ENCODE measurements around the gene IGF2BP3. TPM values are rescaled to one million over a fixed set of nuclear protein-coding genes. Genes with fewer than 3 reads are reported as not detected.

IGF2BP3 gene
- total RNA-seq, 3 donors from 2014 or later: 0.59 to 3.5 TPM; not detected in 1

DNA sequence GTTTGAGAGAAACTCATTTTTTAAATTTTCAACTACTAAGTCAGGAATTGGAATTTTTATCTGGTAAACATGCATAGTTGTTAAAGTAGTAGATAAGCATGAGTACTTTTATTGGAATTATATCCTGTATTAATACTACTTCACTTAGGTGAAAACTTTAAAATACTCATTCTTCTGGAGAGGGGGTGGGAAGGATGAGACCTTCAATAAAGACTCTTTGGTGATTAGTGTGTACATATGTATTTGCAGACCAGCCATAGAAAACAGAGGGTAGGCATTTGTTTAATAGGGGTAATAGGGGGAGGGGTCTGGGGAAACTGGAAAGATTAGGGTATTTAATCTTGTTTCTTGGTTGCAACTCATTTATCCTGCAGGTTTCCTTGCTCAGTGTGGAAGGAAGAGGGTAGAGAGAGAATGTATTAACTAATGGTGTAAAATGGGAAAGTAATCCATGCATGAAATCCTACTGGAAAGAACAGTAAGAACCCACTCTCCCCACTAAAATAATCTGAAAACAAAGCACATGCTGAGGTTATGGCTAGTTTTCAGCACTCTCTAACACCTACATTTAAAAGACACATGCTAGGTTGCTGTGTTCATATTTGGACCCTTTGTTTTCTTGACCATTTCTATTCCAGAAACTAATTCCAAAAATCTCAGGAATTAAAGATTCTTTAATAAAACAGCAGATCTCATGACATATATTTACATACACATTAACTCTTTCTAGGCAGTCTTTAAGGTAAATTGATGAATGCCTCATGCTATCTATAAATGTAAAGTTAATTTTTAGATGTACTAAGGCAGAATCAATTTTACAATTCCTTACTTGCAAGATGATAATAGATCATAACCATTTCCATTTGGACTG lies 6.2 kb upstream of the IGF2BP3 start:
- Histone ChIP-seq H3K4me3 (no peak overlapping the region), H3K9me3 (peaks cover 0 to 6% of the 10 kb centered on the region in 2 donors), H3K4me1 (no peaks in the 10 kb centered on the region), H3K27ac (no peak overlapping the region), H3K36me3 (no peaks in the 10 kb centered on the region), H3K27me3 (peaks cover 10 to 91% of the 10 kb centered on the region in 2 donors)
- DNase-seq (ENCODE audit: low spot score in 2 of 2): no peak
- TF ChIP-seq POLR2A (IDR thresholded peaks at IDR 0.05) (no peak), POLR2AphosphoS5 (IDR thresholded peaks at IDR 0.05) (no peak)
- TF ChIP-seq, protein P1, sequence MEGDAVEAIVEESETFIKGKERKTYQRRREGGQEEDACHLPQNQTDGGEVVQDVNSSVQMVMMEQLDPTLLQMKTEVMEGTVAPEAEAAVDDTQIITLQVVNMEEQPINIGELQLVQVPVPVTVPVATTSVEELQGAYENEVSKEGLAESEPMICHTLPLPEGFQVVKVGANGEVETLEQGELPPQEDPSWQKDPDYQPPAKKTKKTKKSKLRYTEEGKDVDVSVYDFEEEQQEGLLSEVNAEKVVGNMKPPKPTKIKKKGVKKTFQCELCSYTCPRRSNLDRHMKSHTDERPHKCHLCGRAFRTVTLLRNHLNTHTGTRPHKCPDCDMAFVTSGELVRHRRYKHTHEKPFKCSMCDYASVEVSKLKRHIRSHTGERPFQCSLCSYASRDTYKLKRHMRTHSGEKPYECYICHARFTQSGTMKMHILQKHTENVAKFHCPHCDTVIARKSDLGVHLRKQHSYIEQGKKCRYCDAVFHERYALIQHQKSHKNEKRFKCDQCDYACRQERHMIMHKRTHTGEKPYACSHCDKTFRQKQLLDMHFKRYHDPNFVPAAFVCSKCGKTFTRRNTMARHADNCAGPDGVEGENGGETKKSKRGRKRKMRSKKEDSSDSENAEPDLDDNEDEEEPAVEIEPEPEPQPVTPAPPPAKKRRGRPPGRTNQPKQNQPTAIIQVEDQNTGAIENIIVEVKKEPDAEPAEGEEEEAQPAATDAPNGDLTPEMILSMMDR (IDR thresholded peaks at IDR 0.05): no peak
- intact Hi-C loops (cut with DNase I; ENCODE audit: low total_unique reads): no loop called here

DNA sequence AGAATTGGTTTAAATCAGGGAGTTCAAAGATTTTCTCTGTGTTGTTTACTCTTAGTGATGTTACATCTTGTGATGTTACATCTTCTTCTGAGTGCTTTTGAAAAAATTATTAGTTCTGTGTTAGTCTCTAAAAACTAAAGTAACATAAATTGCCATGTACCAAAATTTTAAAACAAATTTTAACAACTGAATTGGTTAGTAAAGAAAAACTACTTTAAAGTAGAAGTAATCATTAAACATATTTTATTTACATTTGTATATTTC lies 5.2 kb upstream of the IGF2BP3 start:
- Histone ChIP-seq H3K4me3 (no peak overlapping the region), H3K4me1 (no peaks in the 10 kb centered on the region), H3K9me3 (peaks cover 0 to 6% of the 10 kb centered on the region in 2 donors), H3K27me3 (peaks cover 13 to 100% of the 10 kb centered on the region in 2 donors), H3K36me3 (no peaks in the 10 kb centered on the region), H3K27ac (no peak overlapping the region)
- intact Hi-C loops (cut with DNase I; ENCODE audit: low total_unique reads): no loop called here
- TF ChIP-seq, protein P1 (IDR thresholded peaks at IDR 0.05): no peak
- TF ChIP-seq POLR2A (IDR thresholded peaks at IDR 0.05) (no peak), POLR2AphosphoS5 (IDR thresholded peaks at IDR 0.05) (no peak)
- DNase-seq (ENCODE audit: low spot score in 2 of 2): no peak

DNA sequence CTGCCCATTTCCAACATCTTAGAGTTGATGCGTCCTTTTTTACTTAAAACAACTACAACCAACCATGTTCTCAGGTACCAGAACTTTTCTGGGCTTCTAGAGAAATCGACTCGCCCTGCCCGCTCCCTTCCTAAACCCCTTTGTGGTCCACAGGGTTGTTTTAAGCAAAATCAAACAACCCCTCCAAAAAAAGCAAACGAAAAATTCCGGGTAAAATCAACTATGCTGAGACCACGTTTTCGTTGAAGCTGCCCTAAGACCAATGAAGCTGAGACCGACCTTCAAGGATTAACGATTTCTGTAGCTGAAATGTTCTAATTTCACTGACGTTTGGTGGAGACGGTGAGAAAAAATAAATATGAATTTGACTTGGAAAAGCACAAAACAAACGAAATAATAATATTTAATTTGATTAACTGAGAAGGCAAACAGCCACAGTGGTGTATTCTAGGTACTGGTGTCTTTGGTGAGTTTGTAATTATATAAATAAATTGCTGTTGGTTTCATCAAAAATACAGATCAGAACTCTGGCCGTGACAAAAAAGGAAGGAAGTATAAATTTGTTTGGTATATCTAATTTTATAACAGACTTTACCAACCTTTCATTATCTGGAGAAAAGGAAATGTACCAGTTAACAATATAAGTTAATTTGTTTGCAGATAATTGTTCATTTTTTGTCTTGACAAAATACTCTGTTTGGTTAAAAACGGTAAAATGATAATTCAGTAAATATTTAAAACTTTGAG lies 4.7 kb upstream of the IGF2BP3 start:
- Histone ChIP-seq H3K27me3 (peaks cover 13 to 100% of the 10 kb centered on the region in 2 donors), H3K4me3 (peak overlapping the region in 1 of 3 donors; percentile 48), H3K4me1 (peaks cover 0 to under 1% of the 10 kb centered on the region in 2 donors), H3K27ac (no peak overlapping the region), H3K9me3 (peaks cover 0 to 6% of the 10 kb centered on the region in 2 donors), H3K36me3 (no peaks in the 10 kb centered on the region)
- no peak for DNase-seq (ENCODE audit: low spot score in 2 of 2)
- TF ChIP-seq POLR2A (IDR thresholded peaks at IDR 0.05): no peak
- TF ChIP-seq, protein P1 (IDR thresholded peaks at IDR 0.05): no peak
- TF ChIP-seq POLR2AphosphoS5 (IDR thresholded peaks at IDR 0.05): peak in 1 of 3 donors; percentile 40
- intact Hi-C loops (cut with DNase I; ENCODE audit: low total_unique reads): no loop called here

DNA sequence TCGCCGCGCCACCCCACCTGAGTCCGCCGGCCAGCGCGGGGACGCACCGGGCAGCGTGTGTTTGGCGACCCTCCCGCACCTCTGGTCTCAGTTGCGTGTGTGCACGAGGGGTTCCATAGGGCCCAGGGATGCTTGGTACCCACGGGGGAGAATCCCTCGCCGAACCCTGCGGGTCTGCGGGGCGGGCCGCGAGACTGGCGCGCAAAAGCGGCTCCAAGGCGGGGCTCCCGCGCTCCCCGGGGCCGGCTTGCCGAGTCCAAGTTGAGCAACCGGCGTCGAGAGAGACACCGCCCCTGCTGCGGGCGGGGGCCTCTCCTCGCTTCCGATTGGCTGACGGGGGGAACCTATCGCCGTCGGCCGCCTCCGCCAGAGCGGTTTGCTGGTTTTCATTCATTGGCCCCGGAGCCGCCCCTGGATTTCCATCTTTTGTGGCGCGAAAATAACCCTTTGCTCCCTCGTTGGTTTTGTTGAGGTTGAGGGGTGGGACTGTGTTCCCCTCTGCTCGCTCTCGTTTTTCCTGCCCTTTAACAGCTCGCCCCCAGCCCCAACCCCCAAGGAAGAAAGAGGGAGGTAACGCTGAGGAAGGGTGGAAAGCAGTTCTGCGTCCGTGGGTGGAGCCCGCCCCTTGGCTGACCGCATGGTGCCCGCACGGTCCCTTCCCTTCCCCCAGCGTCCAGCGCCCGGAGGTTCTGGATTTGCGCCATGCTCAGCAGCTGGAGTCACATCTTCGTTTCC lies 4.0 kb upstream of the IGF2BP3 start:
- Histone ChIP-seq H3K4me3 (peak overlapping the region in 2 of 3 donors; percentile 18 to 48), H3K27me3 (peaks cover 19 to 100% of the 10 kb centered on the region in 2 donors), H3K9me3 (peaks cover 0 to 6% of the 10 kb centered on the region in 2 donors), H3K36me3 (no peaks in the 10 kb centered on the region), H3K4me1 (peaks cover 6 to 8% of the 10 kb centered on the region in 2 donors), H3K27ac (no peak overlapping the region)
- intact Hi-C loops (cut with DNase I; ENCODE audit: low total_unique reads): no loop called here
- no peak for DNase-seq (ENCODE audit: low spot score in 2 of 2)
- TF ChIP-seq, protein P1 (IDR thresholded peaks at IDR 0.05): no peak
- TF ChIP-seq POLR2A (IDR thresholded peaks at IDR 0.05) (no peak), POLR2AphosphoS5 (IDR thresholded peaks at IDR 0.05) (no peak)

Measured in breast epithelium (tissue), 4 donors.